HG02884 (cell line): ENCODE results near the gene PHYHD1.

Experiments used
- ATAC-seq: cut with Tn5 transposase; IDR thresholded peaks from one replicate; pipeline ENCODE4 v1.9.1; 2021; ENCODE audit warnings: mild to moderate bottlenecking, moderate library complexity; ENCODE audit not compliant: unreplicated experiment

Gene PHYHD1

GRCh38 chr9:128920381-128921058 is at the start of gene PHYHD1:
Gene PHYHD1, plus strand, starts transcription at chr9:128920982. Its CDS starts 1,342 bp downstream, at chr9:128922324.
- no peak for ATAC-seq

DNA sequence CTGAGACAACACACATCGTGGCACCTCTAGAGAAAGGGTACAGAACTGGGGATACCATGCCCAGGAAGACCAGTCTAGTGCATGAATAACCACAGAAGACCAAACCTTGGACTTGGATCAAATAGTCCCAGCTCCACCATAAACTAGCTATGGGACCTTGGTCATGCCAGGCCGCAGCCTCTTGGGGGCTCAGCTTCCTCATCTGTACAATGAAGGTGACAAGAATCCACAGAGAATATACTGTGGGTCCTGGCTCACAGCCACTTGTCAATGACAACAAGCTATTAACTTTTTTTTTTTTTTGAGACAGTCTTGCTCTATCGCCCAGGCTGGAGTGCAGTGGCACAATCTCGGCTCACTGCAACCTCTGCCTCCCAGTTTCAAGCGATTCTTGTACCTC is 42.9 kb upstream of the PHYHD1 start:
- no peak for ATAC-seq

DNA sequence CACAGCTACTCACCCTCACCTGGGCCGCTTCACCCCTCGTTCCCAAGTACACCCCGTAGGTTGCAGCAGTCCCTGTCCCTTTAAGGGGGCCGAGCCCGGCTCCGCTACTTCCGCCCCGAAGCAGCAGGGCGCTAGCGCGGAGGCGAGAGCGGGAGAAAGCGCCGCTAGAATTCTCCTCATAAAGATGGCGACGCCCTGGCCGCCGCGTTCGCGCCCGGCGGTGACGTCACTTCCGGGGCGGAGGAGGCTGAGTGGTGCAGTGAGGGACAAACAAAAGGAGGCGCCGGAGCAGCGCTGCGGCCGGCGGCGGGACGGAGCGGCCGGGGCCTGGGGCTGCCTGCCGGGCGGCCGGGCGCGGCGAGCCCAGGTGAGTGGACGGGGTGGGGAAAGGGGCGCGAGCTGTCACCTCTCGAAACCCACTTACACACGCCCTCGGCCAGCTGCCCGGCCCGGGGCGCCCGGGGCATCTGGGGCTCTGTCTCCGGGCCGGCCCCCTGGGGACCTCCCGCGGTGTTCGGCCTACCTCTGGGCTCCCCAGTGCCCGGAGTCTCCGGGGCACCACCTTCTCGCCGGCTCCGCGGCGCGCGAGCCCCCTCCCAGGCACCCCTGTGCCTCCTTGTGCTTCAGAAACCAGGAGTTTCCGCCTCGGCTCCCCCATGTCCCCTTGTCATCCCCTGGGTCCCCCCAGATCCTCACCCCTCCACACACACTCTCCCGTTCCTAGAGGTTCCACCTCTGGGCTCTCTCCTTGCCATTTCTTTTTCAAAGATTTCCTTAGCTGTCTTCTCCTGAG is 38.7 kb upstream of the PHYHD1 start, which contains the start of the genes KYAT1 and LRRC8A:
KYAT1 (minus strand) TSS at position 67 of the 793 bp plus-strand sequence. CDS start 36,545 bp downstream, outside the sequence.
LRRC8A (plus strand) TSS at position 250 of the 793 bp plus-strand sequence. CDS start 25,032 bp downstream, outside the sequence.
- peak; percentile 78 for ATAC-seq

- ATAC-seq: no peak
These were observed 37.8 kb upstream of the PHYHD1 start for GRCh38 chr9:128882677-128883603.

DNA sequence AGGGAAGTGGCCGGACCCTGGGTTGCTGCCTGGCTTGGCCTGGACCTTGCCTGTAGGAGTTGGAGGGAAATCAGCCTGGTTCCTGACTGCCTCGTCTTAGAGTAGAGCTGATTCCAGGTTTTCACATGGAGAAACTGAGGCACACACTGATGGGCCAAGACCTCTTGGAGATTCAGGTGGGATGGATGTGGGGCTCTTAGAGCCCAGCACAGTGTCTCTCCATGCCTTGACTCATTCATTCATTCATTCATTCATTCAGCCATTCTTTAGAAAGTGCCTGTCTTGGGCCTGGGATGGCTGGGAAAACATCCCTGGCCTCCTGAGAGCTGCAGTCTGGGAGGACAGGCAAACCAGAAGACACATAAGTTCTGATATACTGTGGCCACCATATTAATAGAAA is 36.6 kb upstream of the PHYHD1 start:
- no peak for ATAC-seq

- no peak for ATAC-seq
These were observed 35.4 kb upstream of the PHYHD1 start for GRCh38 chr9:128885376-128885775.

DNA sequence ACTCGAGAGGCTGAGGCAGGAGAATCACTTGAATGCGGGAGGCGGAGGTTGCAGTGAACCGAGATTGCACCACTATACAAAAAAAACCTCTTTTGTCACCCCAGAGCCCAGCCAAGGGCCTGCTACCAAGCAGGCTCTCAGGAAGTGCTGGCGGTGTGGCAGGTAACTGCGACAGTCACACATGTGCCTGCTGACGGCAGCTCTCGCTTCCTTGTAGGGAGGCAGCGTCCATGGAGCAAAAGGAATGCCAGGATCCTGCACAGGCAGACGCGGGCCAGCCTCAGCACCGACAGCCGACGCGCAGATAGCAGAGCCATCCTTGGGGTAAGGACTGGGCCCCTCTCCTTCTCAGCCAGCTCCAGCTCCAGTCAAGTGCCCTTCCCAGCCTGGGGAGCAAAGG is 35.0 kb upstream of the PHYHD1 start:
- ATAC-seq: no peak

DNA sequence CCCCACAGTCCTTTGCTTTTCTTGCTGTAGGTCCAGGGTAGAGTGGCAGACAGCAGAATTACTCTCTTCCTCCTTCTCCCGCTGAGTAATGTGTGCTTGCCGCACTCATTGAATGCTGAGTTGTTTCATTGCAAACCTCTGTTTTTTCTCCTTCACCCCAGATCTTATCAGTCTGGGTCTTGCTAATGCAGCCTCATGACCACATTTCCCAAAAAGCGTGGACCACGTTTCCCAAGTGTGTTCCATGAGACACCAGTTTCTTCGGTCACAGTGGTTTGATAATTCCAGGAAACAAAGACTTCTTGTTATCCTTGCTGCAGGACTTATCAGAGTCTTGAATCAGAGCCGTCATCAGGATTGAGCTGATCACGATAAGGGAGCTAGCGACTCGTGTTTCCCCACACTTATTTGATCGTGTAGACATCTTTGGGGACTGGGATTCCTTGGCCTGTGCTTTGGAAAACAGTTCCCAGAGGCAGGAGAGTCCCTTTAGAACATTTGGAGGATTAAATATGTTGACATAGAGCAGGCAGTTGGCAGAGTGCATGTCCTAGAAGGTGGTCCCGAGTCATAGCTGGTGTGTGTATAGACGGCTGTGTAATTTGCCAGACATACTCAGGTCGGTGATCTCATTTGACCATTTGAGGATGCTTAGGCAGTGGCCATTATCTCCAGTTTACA is 34.4 kb upstream of the PHYHD1 start:
- ATAC-seq: no peak

DNA sequence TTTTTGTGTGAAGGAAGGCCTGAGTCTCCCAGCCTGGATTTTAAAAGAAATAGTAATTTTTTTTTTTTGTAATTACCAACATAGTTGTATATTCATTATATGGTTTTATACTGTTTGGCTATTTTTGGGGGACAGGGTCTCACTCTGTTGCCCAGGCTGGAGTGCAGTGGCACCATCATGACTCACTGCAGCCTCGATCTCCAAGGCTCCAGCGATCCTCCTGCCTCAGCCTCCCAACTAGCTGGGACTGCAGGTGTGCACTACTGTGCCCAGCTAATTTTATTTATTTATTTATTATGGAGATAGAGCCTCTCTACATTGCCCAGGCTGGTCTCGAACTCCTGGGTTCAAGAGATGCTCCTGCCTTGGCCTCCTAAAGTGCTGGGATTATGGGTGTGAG is 33.7 kb upstream of the PHYHD1 start:
- ATAC-seq: no peak

GRCh38 chr9:128887914-128888350 is 32.9 kb upstream of the PHYHD1 start:
- ATAC-seq: no peak

DNA sequence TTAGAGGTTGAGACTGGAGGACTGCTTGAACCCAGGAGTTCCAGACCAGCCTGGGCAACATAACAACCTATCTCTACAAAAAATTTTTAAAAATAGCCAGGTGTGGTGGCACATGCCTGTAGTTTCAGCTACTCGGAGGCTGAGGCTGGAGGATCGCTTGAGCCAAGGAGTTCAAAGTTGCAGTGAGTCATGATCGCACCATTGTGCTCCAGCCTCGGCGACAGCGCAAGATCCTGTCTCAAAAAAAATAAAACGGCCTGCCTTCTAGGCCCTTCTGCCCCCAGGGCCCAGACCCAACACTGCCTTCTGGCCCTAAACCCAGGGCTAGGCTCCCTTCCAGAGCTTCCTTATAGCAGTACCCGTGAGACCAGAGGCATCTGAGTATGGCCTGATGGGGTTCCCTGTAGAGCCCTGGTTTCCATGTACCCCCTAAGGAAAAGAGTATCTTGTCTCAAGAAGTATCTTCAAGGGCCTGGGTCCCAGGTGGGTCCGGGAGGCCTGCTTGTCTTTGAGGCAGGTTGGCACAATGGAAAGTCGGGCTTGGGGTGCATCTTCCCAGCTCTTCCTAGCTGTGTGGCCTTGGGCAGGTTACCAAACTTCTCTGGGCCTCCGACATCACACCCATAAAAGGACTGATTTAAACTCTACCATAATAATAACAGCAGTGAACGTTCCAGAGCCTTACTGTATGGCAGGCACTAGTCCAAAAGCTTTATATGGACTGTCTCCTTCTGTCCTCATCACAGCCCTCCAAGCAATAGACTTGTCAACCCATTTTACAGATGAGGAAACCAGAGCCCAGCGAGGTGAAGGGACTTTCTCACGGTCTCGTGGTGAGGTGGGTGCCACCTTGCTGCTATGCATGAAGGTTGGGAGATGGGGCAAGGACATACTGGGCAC is 29.2 kb upstream of the PHYHD1 start:
- ATAC-seq: no peak

- no peak for ATAC-seq
These were observed 28.4 kb upstream of the PHYHD1 start for GRCh38 chr9:128892221-128892921.

GRCh38 chr9:128893354-128893753 is 27.4 kb upstream of the PHYHD1 start:
- ATAC-seq: no peak

- no peak for ATAC-seq
These were observed 26.0 kb upstream of the PHYHD1 start for GRCh38 chr9:128894764-128895163.

DNA sequence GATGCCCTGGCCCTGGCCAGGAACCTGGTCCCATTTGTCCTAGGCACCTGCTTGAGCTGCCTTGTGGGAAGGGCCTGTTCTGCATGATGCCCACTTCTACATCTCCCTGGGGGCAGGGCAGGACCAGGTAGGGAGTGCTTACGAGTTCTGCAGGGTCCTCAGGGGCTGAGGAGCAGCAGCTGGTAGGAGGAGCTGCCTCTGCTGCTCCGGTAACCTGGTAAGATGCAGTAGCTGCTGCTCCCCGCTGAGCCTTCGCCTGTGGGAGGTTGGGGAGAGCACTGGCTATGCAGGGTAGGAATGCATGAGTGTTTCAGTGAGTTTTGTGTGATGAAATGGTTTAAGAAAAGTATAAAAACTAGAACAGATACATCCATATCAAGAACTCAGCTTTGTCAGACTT is 25.2 kb upstream of the PHYHD1 start:
- ATAC-seq: no peak

DNA sequence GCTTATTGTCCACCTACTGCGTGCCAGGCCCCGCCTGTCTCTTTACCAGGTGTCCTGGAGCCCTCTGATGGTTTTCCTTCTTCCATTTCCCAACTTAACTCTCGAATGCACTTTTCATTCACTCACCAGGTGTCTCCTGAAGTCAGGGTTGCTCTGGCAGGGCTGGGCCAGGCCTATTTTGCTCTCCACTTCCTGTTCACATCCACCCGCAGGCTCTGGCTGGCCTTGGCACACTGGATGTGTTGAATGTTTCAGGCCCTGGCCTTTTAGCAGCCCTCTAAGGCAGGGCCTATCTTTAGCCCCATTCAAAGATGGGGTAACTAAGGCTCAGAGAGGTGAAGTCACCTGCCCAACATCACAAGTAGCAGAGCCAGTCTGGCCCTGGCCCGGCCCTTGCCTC is 22.4 kb upstream of the PHYHD1 start:
- ATAC-seq: no peak

DNA sequence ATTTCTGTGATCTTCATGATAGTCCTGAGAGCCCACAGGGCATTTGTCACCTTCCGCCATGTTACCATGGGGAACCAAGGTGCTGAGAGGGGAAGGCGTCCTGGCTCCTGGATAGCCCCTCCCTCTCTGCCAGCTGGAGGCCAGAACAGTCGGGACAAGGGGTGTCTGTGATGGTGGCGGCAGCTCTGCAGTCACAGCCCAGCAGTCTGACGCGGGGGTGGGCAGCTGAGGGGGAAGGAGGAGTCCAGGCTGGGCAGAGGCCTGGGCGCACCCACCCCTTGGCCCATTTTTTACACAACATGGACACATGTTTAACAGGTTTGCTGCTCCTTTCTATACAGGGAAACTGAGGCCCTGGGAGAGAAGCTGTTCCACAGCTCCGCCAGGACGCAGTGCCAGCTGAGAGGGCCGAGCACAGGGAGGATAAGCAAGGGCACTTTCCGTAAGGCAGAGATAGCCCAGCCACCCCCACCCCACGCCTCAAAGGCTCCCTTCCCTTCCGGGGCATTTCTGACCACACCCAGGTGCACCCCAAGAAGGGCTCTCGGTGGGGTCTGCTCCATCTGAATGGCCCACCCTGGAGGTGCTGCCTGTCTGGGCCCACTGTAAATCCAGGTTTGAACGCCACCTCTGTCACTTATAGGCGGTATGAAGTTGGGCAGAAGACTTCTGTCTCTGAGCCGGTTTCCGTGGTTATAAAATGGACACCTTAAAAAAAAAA is 21.8 kb upstream of the PHYHD1 start:
- ATAC-seq: no peak
